Measurements from ENCODE around the gene PRDM16. TPM values are rescaled to one million over a fixed set of nuclear protein-coding genes. Genes with fewer than 3 reads are reported as not detected.

The PRDM16 gene
- total RNA-seq, 2 experiments from 2014 or later, result 0.05 to 0.20 TPM

DNA sequence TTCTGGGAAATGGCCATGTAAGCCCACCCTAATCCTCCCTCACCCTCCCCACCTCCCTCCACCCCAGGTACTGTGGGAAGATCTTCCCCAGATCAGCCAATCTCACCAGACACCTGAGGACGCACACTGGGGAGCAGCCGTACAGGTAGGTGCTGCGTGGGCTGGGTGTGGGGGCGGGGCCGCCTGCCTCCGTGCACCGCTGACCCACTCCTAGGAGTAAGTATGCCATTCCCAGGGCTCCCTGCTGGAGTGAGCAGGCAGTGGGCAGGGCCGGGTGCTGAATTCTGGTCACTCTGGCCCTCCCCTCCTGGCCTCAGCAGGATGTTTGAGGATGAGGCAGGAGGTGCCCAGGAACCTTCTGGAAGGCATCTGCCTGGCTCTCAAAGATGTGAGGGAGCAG, 349.6 kb downstream of the PRDM16 start:
- H3K4me3 Mint-ChIP-seq, result no peak overlapping the region
- H3K36me3 Mint-ChIP-seq (ENCODE audit: low read depth), result no peaks in the 10 kb centered on the region
- intact Hi-C loops (cut with micrococcal nuclease), result no loop called here
- H3K9me3 Mint-ChIP-seq, result peaks cover 2% of the 10 kb centered on the region
- CTCF ChIA-PET, result no interaction called here
- no peaks in the 10 kb centered on the region for H3K27me3 Mint-ChIP-seq (ENCODE audit: low read depth)
- H3K27ac Mint-ChIP-seq, result no peak overlapping the region
- no peaks in the 10 kb centered on the region for H3K4me1 Mint-ChIP-seq (ENCODE audit: low read depth)
- no peak for DNase-seq

GRCh38 chr1:3419415-3420204, 350.6 kb downstream of the PRDM16 start:
- Mint-ChIP-seq H3K4me3 (no peak overlapping the region), H3K4me1 (ENCODE audit: low read depth) (no peaks in the 10 kb centered on the region), H3K36me3 (ENCODE audit: low read depth) (no peaks in the 10 kb centered on the region), H3K27me3 (ENCODE audit: low read depth) (no peaks in the 10 kb centered on the region), H3K27ac (no peak overlapping the region), H3K9me3 (peaks cover 2% of the 10 kb centered on the region)
- intact Hi-C loops (cut with micrococcal nuclease), result loop anchor here (5.0 kb wide), 1 partner anchor 597 kb away; no protein-coding TSS in a partner anchor
- CTCF ChIA-PET, result interaction anchor here (0.6 kb wide), 1 partner anchor 398 kb away, joined by 3 read pairs; no protein-coding TSS in a partner anchor
- DNase-seq, result no peak

DNA sequence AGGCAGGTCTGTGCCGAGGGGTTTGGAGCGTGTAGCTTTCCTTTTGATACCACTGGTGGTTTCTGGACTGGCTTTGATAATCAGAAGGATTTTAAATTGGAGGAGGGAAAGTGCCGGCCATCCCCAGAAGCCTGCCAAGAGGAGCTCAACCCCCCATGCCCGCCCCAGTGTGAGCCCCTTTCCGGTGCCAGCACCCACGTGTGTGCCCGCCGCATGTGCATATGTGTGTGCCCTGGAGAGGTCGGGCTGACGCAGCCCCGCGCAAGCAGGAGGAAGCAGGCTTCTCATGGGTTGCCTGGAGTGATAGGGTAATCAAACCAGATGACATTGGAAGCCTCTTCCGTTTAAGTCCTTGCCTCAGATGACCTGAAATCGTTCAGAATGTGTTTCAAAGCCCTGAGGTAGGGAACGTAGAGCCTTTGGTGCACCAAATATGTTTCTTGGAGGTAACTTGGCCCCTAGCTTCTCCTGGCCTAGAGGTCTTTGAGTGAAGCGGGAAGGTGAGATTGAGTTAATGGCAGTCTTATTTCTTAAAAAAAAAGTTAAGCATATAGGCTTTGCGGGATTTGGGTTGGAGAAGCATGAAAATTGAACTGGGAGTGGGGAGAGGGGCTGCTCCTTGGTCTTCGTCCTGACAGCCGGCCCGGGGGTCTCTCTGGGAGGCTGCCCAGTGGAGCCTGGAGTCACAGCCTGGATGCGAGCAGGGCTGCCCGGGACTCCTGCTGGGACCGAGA, 351.4 kb downstream of the PRDM16 start:
- no peak for DNase-seq
- H3K4me3 Mint-ChIP-seq, result no peak overlapping the region
- CTCF ChIA-PET, result interaction anchor here (0.6 kb wide), 1 partner anchor 399 kb away, joined by 3 read pairs; no protein-coding TSS in a partner anchor
- H3K27me3 Mint-ChIP-seq (ENCODE audit: low read depth), result no peaks in the 10 kb centered on the region
- no peaks in the 10 kb centered on the region for H3K4me1 Mint-ChIP-seq (ENCODE audit: low read depth)
- intact Hi-C loops (cut with micrococcal nuclease), result loop anchor here (5.0 kb wide), 1 partner anchor 598 kb away; no protein-coding TSS in a partner anchor
- H3K9me3 Mint-ChIP-seq, result peaks cover 2% of the 10 kb centered on the region
- no peak overlapping the region for H3K27ac Mint-ChIP-seq
- no peaks in the 10 kb centered on the region for H3K36me3 Mint-ChIP-seq (ENCODE audit: low read depth)

DNA sequence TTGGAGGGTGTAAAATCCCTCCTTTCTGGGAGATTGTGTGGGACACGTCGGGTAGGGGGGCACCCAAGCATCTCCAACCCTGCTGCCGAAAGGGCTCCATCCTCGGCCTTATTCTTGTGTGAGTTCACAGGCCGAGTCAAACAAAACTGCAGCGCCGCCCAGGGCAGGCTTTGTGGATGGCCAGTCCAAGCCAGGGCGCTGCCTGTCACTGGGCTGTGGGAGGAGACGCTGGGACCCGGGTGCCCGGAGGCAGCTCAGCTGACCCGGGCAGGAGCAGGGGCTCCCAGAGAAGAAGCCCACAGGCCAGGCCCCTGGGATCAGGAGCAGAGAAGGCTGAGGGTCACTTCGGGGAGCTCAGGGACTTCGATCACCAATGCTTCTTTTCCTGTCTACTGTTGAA, 353.6 kb downstream of the PRDM16 start:
- H3K27me3 Mint-ChIP-seq (ENCODE audit: low read depth), result no peaks in the 10 kb centered on the region
- intact Hi-C loops (cut with micrococcal nuclease), result loop anchor here (5.0 kb wide), 1 partner anchor 600 kb away; no protein-coding TSS in a partner anchor
- no peaks in the 10 kb centered on the region for H3K36me3 Mint-ChIP-seq (ENCODE audit: low read depth)
- H3K27ac Mint-ChIP-seq, result no peak overlapping the region
- H3K9me3 Mint-ChIP-seq, result no peaks in the 10 kb centered on the region
- no peak overlapping the region for H3K4me3 Mint-ChIP-seq
- CTCF ChIA-PET, result no interaction called here
- H3K4me1 Mint-ChIP-seq (ENCODE audit: low read depth), result no peaks in the 10 kb centered on the region
- DNase-seq, result no peak

DNA sequence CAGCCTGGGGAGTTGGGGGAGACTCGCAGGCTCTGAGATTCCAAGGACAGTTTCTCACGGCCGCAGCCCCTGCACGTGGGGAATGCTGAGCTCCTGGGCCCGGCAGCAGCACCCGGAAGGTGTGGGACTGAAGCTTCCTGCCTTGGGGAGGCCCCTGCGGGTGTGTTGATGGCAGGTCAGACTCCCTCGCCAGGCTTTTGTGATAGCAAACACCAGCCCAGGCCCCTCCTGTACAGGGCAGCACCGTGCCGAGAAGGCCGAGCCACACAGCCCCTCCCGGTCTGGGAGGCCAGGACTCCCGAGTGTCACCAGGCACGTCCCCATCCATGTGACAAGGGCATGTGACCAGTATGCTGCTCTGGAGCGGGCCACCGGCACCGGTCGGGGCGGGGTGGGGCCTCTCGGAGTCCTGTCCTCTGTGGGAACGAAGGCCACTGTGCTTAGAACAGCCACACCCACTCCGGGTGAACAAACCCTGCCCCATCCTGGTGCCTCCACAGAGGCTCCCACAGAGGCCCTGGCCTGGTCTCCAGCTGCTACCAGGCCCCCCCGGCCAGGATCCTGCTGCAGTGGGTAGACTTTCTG, 354.3 kb downstream of the PRDM16 start:
- Mint-ChIP-seq H3K4me3 (no peak overlapping the region), H3K4me1 (ENCODE audit: low read depth) (no peaks in the 10 kb centered on the region), H3K27ac (no peak overlapping the region), H3K9me3 (no peaks in the 10 kb centered on the region), H3K27me3 (ENCODE audit: low read depth) (no peaks in the 10 kb centered on the region), H3K36me3 (ENCODE audit: low read depth) (no peaks in the 10 kb centered on the region)
- DNase-seq, result no peak
- intact Hi-C loops (cut with micrococcal nuclease), result loop anchor here (5.0 kb wide), 1 partner anchor 601 kb away; no protein-coding TSS in a partner anchor
- CTCF ChIA-PET, result no interaction called here

DNA sequence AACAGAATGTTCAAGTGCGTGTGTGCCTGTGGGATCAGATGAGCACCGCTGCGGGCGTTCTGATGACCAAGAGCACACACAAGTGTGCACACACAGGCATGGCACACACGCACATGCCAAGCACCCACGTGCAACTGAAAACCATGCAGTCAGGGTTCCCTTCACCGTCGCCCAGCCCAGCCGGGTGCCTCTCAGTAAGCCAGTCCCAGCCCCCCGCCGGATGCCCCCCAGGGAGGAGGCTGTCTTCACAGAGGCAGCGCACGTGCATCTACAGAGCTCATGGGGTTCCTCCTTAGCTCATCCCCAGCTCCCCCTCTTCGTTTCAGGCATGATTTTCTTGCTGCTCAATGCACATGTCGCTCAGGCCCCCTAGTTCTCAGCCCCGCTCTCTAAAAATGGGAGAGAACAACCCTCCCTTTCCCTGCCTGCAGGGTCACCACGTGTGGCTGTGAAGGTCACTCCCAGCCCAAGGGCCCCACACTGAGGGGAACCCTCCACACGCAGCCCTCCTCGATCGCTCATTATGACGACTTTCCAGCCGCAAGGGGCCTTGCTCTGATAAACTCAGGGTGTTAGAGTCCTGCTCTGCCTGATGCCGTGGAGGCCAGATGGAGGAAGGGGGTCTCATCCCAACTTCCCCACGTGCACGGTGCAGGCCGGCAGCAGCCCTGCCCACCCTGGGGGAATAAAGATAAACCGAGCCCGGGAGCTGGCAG, 355.1 kb downstream of the PRDM16 start:
- no peaks in the 10 kb centered on the region for H3K36me3 Mint-ChIP-seq (ENCODE audit: low read depth)
- no peak for DNase-seq
- no peak overlapping the region for H3K27ac Mint-ChIP-seq
- H3K27me3 Mint-ChIP-seq (ENCODE audit: low read depth), result no peaks in the 10 kb centered on the region
- H3K4me3 Mint-ChIP-seq, result no peak overlapping the region
- H3K9me3 Mint-ChIP-seq, result no peaks in the 10 kb centered on the region
- intact Hi-C loops (cut with micrococcal nuclease), result loop anchor here (1.0 to 5.0 kb wide), 2 partner anchors 412 to 602 kb away; no protein-coding TSS in a partner anchor
- H3K4me1 Mint-ChIP-seq (ENCODE audit: low read depth), result no peaks in the 10 kb centered on the region
- CTCF ChIA-PET, result interaction anchor here (0.6 to 1.5 kb wide), 2 partner anchors 47 to 384 kb away, joined by 3 read pairs; no protein-coding TSS in a partner anchor

GRCh38 chr1:3425486-3426215, 356.6 kb downstream of the PRDM16 start:
- intact Hi-C loops (cut with micrococcal nuclease), result no loop called here

DNA sequence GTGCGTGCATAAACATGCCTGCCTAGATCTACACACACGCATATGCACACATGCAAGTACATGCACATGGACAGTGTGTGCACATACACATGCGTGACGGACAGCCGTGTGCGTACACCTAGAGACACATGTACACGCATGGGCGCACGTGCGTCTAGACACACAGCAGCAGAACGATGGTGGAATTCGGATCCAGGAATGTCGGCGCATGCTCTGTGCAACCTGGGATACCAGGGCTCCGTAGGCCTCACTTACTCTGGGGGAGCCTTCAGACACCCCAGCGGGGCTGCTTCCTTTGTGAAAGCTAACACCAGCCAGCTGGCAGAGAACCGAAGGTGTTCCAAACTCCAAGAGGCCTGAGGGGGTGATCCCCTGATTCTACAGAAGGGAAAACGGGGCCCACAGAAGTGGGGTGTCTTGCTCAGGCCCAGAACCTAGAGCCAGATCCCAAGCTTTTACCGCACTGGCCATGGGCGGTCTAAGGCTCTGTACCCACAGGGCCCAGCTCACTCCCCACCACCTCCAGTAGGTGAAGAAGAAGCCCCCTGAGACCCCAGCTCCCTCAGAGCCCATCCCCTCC, 358.0 kb downstream of the PRDM16 start:
- Mint-ChIP-seq H3K4me1 (ENCODE audit: low read depth) (no peaks in the 10 kb centered on the region), H3K27me3 (ENCODE audit: low read depth) (no peaks in the 10 kb centered on the region), H3K36me3 (ENCODE audit: low read depth) (no peaks in the 10 kb centered on the region), H3K4me3 (no peak overlapping the region), H3K27ac (no peak overlapping the region), H3K9me3 (no peaks in the 10 kb centered on the region)
- intact Hi-C loops (cut with micrococcal nuclease), result no loop called here
- CTCF ChIA-PET, result interaction anchor here (0.8 kb wide), 1 partner anchor 26 kb away, joined by 3 read pairs; no protein-coding TSS in a partner anchor
- DNase-seq, result no peak

More at GRCh38 chr1:3425486-3426215, 356.6 kb downstream of the PRDM16 start:
- no peak overlapping the region for H3K4me3 Mint-ChIP-seq
- H3K27ac Mint-ChIP-seq, result no peak overlapping the region
- CTCF ChIA-PET, result interaction anchor here (0.6 to 1.5 kb wide), 5 partner anchors 48 to 1245 kb away, joined by 3 to 4 read pairs (median 3); no protein-coding TSS in a partner anchor
- H3K27me3 Mint-ChIP-seq (ENCODE audit: low read depth), result no peaks in the 10 kb centered on the region
- no peaks in the 10 kb centered on the region for H3K9me3 Mint-ChIP-seq
- H3K4me1 Mint-ChIP-seq (ENCODE audit: low read depth), result no peaks in the 10 kb centered on the region
- no peaks in the 10 kb centered on the region for H3K36me3 Mint-ChIP-seq (ENCODE audit: low read depth)
- no peak for DNase-seq

- Mint-ChIP-seq H3K4me1 (ENCODE audit: low read depth) (no peaks in the 10 kb centered on the region), H3K27me3 (ENCODE audit: low read depth) (no peaks in the 10 kb centered on the region), H3K4me3 (no peak overlapping the region), H3K27ac (no peak overlapping the region), H3K36me3 (ENCODE audit: low read depth) (no peaks in the 10 kb centered on the region), H3K9me3 (no peaks in the 10 kb centered on the region)
- no peak for DNase-seq
- CTCF ChIA-PET, result interaction anchor here (0.8 kb wide), 1 partner anchor 25 kb away, joined by 3 read pairs; no protein-coding TSS in a partner anchor
- intact Hi-C loops (cut with micrococcal nuclease), result no loop called here
These were observed 359.0 kb downstream of the PRDM16 start for GRCh38 chr1:3427711-3428704.

- Mint-ChIP-seq H3K4me1 (ENCODE audit: low read depth) (no peaks in the 10 kb centered on the region), H3K27ac (no peak overlapping the region), H3K4me3 (no peak overlapping the region), H3K9me3 (no peaks in the 10 kb centered on the region), H3K27me3 (ENCODE audit: low read depth) (no peaks in the 10 kb centered on the region), H3K36me3 (ENCODE audit: low read depth) (no peaks in the 10 kb centered on the region)
- no peak for DNase-seq
- intact Hi-C loops (cut with micrococcal nuclease), result no loop called here
- CTCF ChIA-PET, result no interaction called here
These were observed 359.9 kb downstream of the PRDM16 start for GRCh38 chr1:3428899-3429298.

Data from activated naive CD4-positive, alpha-beta T cell treated with anti-CD3 and anti-CD28 coated beads for 36 hours (primary cell).